ENCODE measurements around the gene ZNF41.

- TF ChIP-seq CTCF (IDR thresholded peaks at IDR 0.05; ENCODE audit: insufficient read depth, low read depth, low read length) (no peak), EZH2 (IDR thresholded peaks at IDR 0.05; ENCODE audit: insufficient read depth, low read length) (no peak)
Observed at GRCh38 chrX:47529548-47529947, 46.5 kb upstream of the ZNF41 start.

Data from astrocyte (in vitro differentiated cells and primary cell).